Ishikawa (cell line): ENCODE results near the gene CTNNBL1.

Experiments used
- CREB1 ChIP-seq: IDR thresholded peaks from 2 replicates; pipeline ENCODE4 v1.6.1; 2012; ENCODE audit warnings: low read depth
- EGR1 ChIP-seq: IDR thresholded peaks from 2 replicates; pipeline ENCODE4 v1.6.1; 2012
- EP300 ChIP-seq: IDR thresholded peaks from 2 replicates; pipeline ENCODE4 v1.6.1; 2012; ENCODE audit warnings: borderline replicate concordance
- FOXM1 ChIP-seq: IDR thresholded peaks from 2 replicates; pipeline ENCODE4 v1.6.1; 2012; ENCODE audit warnings: low read depth, borderline replicate concordance
- MAX ChIP-seq: IDR thresholded peaks from 2 replicates; pipeline ENCODE4 v1.6.1; 2012
- NFIC ChIP-seq: IDR thresholded peaks from 2 replicates; pipeline ENCODE4 v1.6.1; 2012
- RAD21 ChIP-seq: IDR thresholded peaks from 2 replicates; pipeline ENCODE4 v1.6.1; 2012; ENCODE audit warnings: low read depth
- REST ChIP-seq: IDR thresholded peaks from 2 replicates; pipeline ENCODE4 v1.6.1; 2012; ENCODE audit warnings: low read depth, mild to moderate bottlenecking
- TAF1 ChIP-seq: IDR thresholded peaks from 2 replicates; pipeline ENCODE4 v1.6.1; 2012; ENCODE audit warnings: low read depth, mild to moderate bottlenecking
- TCF12 ChIP-seq: IDR thresholded peaks from 2 replicates; pipeline ENCODE4 v1.6.1; 2012; ENCODE audit warnings: low read depth
- TEAD4 ChIP-seq: IDR thresholded peaks from 2 replicates; pipeline ENCODE4 v1.6.1; 2012
- USF1 ChIP-seq: IDR thresholded peaks from 2 replicates; pipeline ENCODE4 v1.6.1; 2012
- YY1 ChIP-seq: IDR thresholded peaks from 2 replicates; pipeline ENCODE4 v1.6.1; 2012; ENCODE audit warnings: low read depth

GRCh38 chr20:37759761-37760209 lies 66.0 kb downstream of the CTNNBL1 start:
- TF ChIP-seq YY1 = no peak
- TF ChIP-seq USF1 = no peak
- no peak for TF ChIP-seq RAD21
- no peak for TF ChIP-seq MAX
- no peak for TF ChIP-seq FOXM1
- no peak for TF ChIP-seq EGR1
- no peak for TF ChIP-seq EP300
- TF ChIP-seq TAF1 = no peak
- no peak for TF ChIP-seq CREB1
- no peak for TF ChIP-seq TCF12
- no peak for TF ChIP-seq REST
- no peak for TF ChIP-seq NFIC
- TF ChIP-seq TEAD4 = no peak
